HG02571 (cell line): ENCODE measurements around the gene DIP2C.
"Not testable (repeated sequence)": the region's sequence is repeated elsewhere in the genome, so short reads cannot be mapped to it uniquely, and the experiment has no call there.

ENCODE experiments used
- ATAC-seq: cut with Tn5 transposase; IDR thresholded peaks from one replicate; pipeline ENCODE4 v1.9.1; 2021; ENCODE audit warnings: mild to moderate bottlenecking, moderate library complexity; ENCODE audit not compliant: unreplicated experiment

DIP2C gene

GRCh38 chr10:349081-349480 is 340.4 kb downstream of the DIP2C start:
- ATAC-seq = no peak

GRCh38 chr10:348456-348855 is 341.0 kb downstream of the DIP2C start:
- ATAC-seq = no peak

GRCh38 chr10:347774-348173 is 341.7 kb downstream of the DIP2C start:
- ATAC-seq = not testable (repeated sequence)

- not testable (repeated sequence) for ATAC-seq
Measured at GRCh38 chr10:347190-347589, 342.3 kb downstream of the DIP2C start.

- no peak for ATAC-seq
Measured at GRCh38 chr10:344582-345200, 344.8 kb downstream of the DIP2C start.

- no peak for ATAC-seq
Measured at GRCh38 chr10:343231-344220, 345.9 kb downstream of the DIP2C start.

- ATAC-seq = no peak
Measured at GRCh38 chr10:341081-341740, 348.3 kb downstream of the DIP2C start.

GRCh38 chr10:340646-341045 is 348.8 kb downstream of the DIP2C start:
- no peak for ATAC-seq

- ATAC-seq = no peak
Measured at GRCh38 chr10:339038-339391, 350.5 kb downstream of the DIP2C start.

GRCh38 chr10:338171-339037 is 351.1 kb downstream of the DIP2C start:
- no peak for ATAC-seq

GRCh38 chr10:336247-336646 is 353.2 kb downstream of the DIP2C start:
- no peak for ATAC-seq

- no peak for ATAC-seq
Measured at GRCh38 chr10:335151-335800, 354.2 kb downstream of the DIP2C start.

- no peak for ATAC-seq
Measured at GRCh38 chr10:331186-331585, 358.3 kb downstream of the DIP2C start.

- ATAC-seq = no peak
Measured at GRCh38 chr10:329361-330099, 359.9 kb downstream of the DIP2C start.

- no peak for ATAC-seq
Measured at GRCh38 chr10:327889-328852, 361.3 kb downstream of the DIP2C start.

- no peak for ATAC-seq
Measured at GRCh38 chr10:326894-327635, 362.4 kb downstream of the DIP2C start.

GRCh38 chr10:326350-326749 is 363.1 kb downstream of the DIP2C start:
- no peak for ATAC-seq

GRCh38 chr10:325282-325681 is 364.2 kb downstream of the DIP2C start:
- no peak for ATAC-seq
